Gastroesophageal sphincter (tissue), 4 donors: ENCODE results near the gene NPC2. TPM values are rescaled to one million over a fixed set of nuclear protein-coding genes. Genes with fewer than 3 reads are reported as not detected.

ENCODE experiments used
- ATAC-seq: fragments of 150-250 bp; one replicate; pipeline ENCODE4 v1.9.1; 2016; ENCODE audit warnings: mild to moderate bottlenecking, moderate library complexity
- H3K27ac ChIP-seq, 4 donors: fragments of 200-600 bp; sonication (generic) in 3 of 4; 1 replicate in 3 of 4; 2 replicates in 1 of 4; pipeline ENCODE4 v1.5.1; 2016 to 2019
- H3K27me3 ChIP-seq: fragments of 200-600 bp; sonication (generic); one replicate; pipeline ENCODE4 v1.5.1; 2019
- H3K36me3 ChIP-seq, 2 donors: fragments of 200-600 bp; sonication (generic); one replicate each; pipeline ENCODE4 v1.5.1; 2019; ENCODE audit warnings: control low read depth in 1 of 2
- H3K4me1 ChIP-seq, 3 donors: fragments of 200-600 bp; sonication (generic); 1 replicate in 2 of 3; 2 replicates in 1 of 3; pipeline ENCODE4 v1.5.1; 2016 to 2019; ENCODE audit warnings: control low read depth in 2 of 3
- H3K4me3 ChIP-seq, 2 donors: fragments of 200-600 bp; sonication (generic); one replicate each; pipeline ENCODE4 v1.5.1; 2019; ENCODE audit warnings: mild to moderate bottlenecking in 1 of 2, moderate library complexity in 1 of 2
- H3K9me3 ChIP-seq, 3 donors: fragments of 200-600 bp; sonication (generic); one replicate each; pipeline ENCODE4 v1.5.1; 2017 to 2019; ENCODE audit warnings: control low read depth in 2 of 3
- CTCF ChIP-seq, 4 experiments: fragments of 200-600 bp in 2 of 4; fragments of 450-650 bp in 2 of 4; sonication (generic) in 1 of 4; IDR thresholded peaks; one replicate each; pipeline ENCODE4 v1.5.1; 2017 to 2019; ENCODE audit warnings: antibody characterized with exemption in 4 of 4, mild to moderate bottlenecking in 2 of 4, moderate library complexity in 2 of 4
- EP300 ChIP-seq: sonication (generic); formaldehyde crosslinking; IDR thresholded peaks from one replicate; pipeline ENCODE4 v1.6.1; 2017; ENCODE audit warnings: antibody characterized with exemption, mild to moderate bottlenecking
- POLR2A ChIP-seq, 2 donors: fragments of 450-650 bp; IDR thresholded peaks; one replicate each; pipeline ENCODE4 v1.6.1; 2017; ENCODE audit warnings: antibody characterized with exemption in 2 of 2, mild to moderate bottlenecking in 2 of 2, moderate library complexity in 1 of 2
- POLR2AphosphoS5 ChIP-seq: sonication (generic); formaldehyde crosslinking; IDR thresholded peaks from one replicate; pipeline ENCODE4 v1.6.1; 2017; ENCODE audit warnings: antibody characterized with exemption
- WGBS, 2 donors: methylation state at CpG; one replicate each; pipeline ENCODE4 v1.1.5; 2018; ENCODE audit warnings: low coverage in 1 of 2; 5-methylcytosine and 5-hydroxymethylcytosine counted together
- total RNA-seq, 4 donors: library from RNA; depleted of rRNA; stranded (reverse); fragments of >200 nt; gene quantifications; one replicate each; pipeline ENCODE4 v1.1.0, GENCODE V29; 2016

Gene NPC2
- total RNA-seq, 4 donors from 2014 or later, result 81.9 to 302 (median 227) TPM

- H3K4me3 ChIP-seq, result no peak overlapping the region
- H3K27me3 ChIP-seq, result no peaks in the 10 kb centered on the region
- H3K9me3 ChIP-seq, result no peaks in the 10 kb centered on the region
- H3K4me1 ChIP-seq, result peaks cover 0 to 23% (median 5%) of the 10 kb centered on the region in 3 donors
- TF ChIP-seq CTCF (IDR thresholded peaks at IDR 0.05) (no peak), POLR2AphosphoS5 (no peak)
- H3K27ac ChIP-seq, result no peak overlapping the region
- H3K36me3 ChIP-seq, result peaks cover 0 to 86% of the 10 kb centered on the region in 2 donors
- no peak for ATAC-seq
- 84 to 86% methylated on average over 5 to 7 of the region's 20 CpGs for WGBS, 2 donors
Measured at GRCh38 chr14:74504874-74505720, 12.0 kb upstream of the NPC2 start.

GRCh38 chr14:74504412-74504811, 11.3 kb upstream of the NPC2 start:
- TF ChIP-seq CTCF (IDR thresholded peaks at IDR 0.05) (no peak), POLR2AphosphoS5 (no peak), POLR2A (IDR thresholded peaks at IDR 0.05) (no peak), EP300 (no peak)
- Histone ChIP-seq H3K27me3 (no peaks in the 10 kb centered on the region), H3K27ac (no peak overlapping the region), H3K4me3 (no peak overlapping the region), H3K4me1 (peaks cover 0 to 23% (median 5%) of the 10 kb centered on the region in 3 donors), H3K36me3 (peaks cover 0 to 86% of the 10 kb centered on the region in 2 donors), H3K9me3 (no peaks in the 10 kb centered on the region)
- no peak for ATAC-seq
- no CpG with 5 or more reads among the region's 4 CpGs for WGBS, 2 donors

- Histone ChIP-seq H3K36me3 (peaks cover 0 to 84% of the 10 kb centered on the region in 2 donors), H3K27me3 (no peaks in the 10 kb centered on the region), H3K4me1 (peaks cover 0 to 23% (median 5%) of the 10 kb centered on the region in 3 donors), H3K4me3 (no peak overlapping the region), H3K9me3 (no peaks in the 10 kb centered on the region), H3K27ac (no peak overlapping the region)
- WGBS, 2 donors, result 80 to 91% methylated on average over 1 to 11 of the region's 12 CpGs
- no peak for ATAC-seq
- TF ChIP-seq CTCF (IDR thresholded peaks at IDR 0.05) (no peak), POLR2AphosphoS5 (no peak), POLR2A (IDR thresholded peaks at IDR 0.05) (no peak), EP300 (no peak)
Measured at GRCh38 chr14:74503938-74504335, 10.8 kb upstream of the NPC2 start.

- no peak overlapping the region for H3K4me3 ChIP-seq
- ATAC-seq, result no peak
- H3K4me1 ChIP-seq, result peaks cover 0 to 23% (median 5%) of the 10 kb centered on the region in 3 donors
- H3K36me3 ChIP-seq, result peaks cover 0 to 79% of the 10 kb centered on the region in 2 donors
- WGBS, 2 donors, result no CpG with 5 or more reads among the region's 14 CpGs
- no peak overlapping the region for H3K27ac ChIP-seq
- no peaks in the 10 kb centered on the region for H3K27me3 ChIP-seq
- no peaks in the 10 kb centered on the region for H3K9me3 ChIP-seq
- no peak for TF ChIP-seq POLR2AphosphoS5
- TF ChIP-seq POLR2A (IDR thresholded peaks at IDR 0.05), result no peak
- TF ChIP-seq CTCF (IDR thresholded peaks at IDR 0.05), result no peak
Measured at GRCh38 chr14:74503291-74503937, 10.3 kb upstream of the NPC2 start.
